Raji (cell line): Measurements from ENCODE around the gene RPL27A.

Source experiments
- POLR2A ChIP-seq: IDR thresholded peaks from 2 replicates; pipeline ENCODE4 v1.6.1; 2011; ENCODE audit warnings: low read depth, low read length, control low read depth; ENCODE audit not compliant: insufficient read depth

Gene RPL27A

GRCh38 chr11:8720868-8721608, 38.4 kb downstream of the RPL27A start:
- TF ChIP-seq POLR2A = no peak

- no peak for TF ChIP-seq POLR2A
Observed at GRCh38 chr11:8721609-8722500, 39.3 kb downstream of the RPL27A start.

GRCh38 chr11:8722809-8723208, 40.2 kb downstream of the RPL27A start:
- no peak for TF ChIP-seq POLR2A

GRCh38 chr11:8723711-8724110, 41.1 kb downstream of the RPL27A start:
- TF ChIP-seq POLR2A = no peak

GRCh38 chr11:8724682-8725081, 42.1 kb downstream of the RPL27A start:
- no peak for TF ChIP-seq POLR2A

GRCh38 chr11:8726395-8726794, 43.8 kb downstream of the RPL27A start:
- TF ChIP-seq POLR2A = no peak

DNA sequence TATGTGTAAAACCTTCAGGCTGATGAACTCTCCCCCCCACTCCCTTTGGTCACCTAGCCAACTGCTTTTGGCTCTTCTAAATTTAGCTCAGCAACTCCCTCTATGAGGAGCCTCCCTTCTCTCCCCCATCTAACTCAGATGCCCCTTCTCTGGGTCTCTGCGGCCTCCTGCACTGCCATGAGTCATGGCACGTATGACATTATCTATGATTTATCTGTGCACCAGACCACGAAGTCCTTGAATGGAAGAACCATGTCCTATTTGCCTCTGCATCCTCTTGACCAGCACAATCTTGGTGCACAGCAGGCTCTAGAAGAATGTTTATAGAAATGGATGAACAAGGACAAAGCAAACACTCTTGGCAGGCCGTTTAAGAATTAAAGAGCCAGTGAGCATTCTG, 46.0 kb downstream of the RPL27A start:
- TF ChIP-seq POLR2A = no peak

DNA sequence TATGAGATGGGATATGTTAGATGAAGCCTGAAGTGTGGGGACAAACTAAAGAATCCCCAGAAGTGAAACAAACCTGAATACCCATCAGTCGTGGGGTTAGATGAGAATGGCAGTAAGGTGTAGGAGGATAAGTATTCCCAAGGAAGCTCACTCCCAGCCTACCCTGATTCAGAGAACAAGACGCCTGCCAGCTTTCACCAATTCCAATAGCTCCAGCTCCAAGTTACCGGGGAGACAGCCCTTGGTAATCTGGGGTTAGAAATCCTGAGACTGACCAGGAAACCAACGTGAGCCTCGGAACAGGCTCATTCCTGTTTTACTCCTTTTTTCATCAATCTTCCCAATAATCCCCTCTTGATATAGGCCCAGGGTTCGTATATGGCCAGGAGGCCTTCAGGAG, 46.5 kb downstream of the RPL27A start:
- TF ChIP-seq POLR2A = no peak

GRCh38 chr11:8729837-8730696, 47.5 kb downstream of the RPL27A start:
- TF ChIP-seq POLR2A = no peak

DNA sequence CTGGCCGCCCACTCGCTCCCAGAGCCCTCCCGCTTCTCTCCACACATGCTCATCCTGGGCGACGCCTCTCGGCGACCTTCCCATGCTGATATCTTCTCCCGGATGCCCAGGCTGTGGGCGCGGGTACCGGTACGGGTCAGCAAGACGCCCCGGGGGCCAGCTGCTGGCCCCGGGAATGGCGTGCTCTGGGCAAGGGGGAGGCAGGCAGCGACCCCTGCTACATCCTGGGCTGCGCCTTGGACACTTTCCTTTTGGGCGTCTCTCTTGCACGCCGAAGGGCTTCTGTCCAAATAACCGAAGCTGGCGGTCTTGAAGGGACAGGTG, 48.1 kb downstream of the RPL27A start:
- no peak for TF ChIP-seq POLR2A

GRCh38 chr11:8731647-8732323, 49.2 kb downstream of the RPL27A start:
- no peak for TF ChIP-seq POLR2A

- TF ChIP-seq POLR2A = no peak
Observed at GRCh38 chr11:8732324-8732670, 49.7 kb downstream of the RPL27A start.

DNA sequence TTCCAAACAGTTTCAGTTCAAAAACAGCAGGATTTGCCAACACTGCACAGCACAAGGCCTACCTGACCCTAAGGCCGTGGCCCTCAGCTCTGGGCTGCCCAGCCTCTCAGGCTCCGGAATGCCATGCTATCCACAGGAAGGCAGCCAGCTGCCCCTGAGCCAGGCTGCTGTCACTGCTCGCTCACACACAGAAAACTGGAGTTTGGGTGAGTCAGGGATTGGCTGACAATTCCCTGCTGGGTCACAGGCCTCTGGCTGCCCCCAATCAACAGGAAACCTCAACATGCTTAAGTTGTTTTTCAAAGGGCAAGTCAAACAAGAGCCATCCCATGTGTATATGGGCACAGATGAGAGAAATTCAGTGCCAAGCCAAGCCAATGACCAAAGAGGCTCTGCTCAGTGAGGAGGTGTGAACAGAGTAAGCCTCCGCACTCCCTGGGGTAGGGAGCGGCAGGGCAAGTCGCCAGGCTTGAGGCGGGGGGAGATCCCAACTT, 50.2 kb downstream of the RPL27A start:
- no peak for TF ChIP-seq POLR2A

GRCh38 chr11:8733852-8734251, 51.3 kb downstream of the RPL27A start:
- no peak for TF ChIP-seq POLR2A

GRCh38 chr11:8735094-8735493, 52.5 kb downstream of the RPL27A start:
- TF ChIP-seq POLR2A = no peak
